OCI-LY7 (cell line): ENCODE data around the gene EXOC1L.

Experiments used
- CTCF ChIP-seq: fragments of 200-600 bp; sonication (generic); conservative IDR thresholded peaks from 2 replicates; pipeline ENCODE4 v1.5.1; 2014; ENCODE audit warnings: mild to moderate bottlenecking, antibody characterized with exemption, low read length, moderate library complexity, mixed read lengths
- EZH2phosphoT487 ChIP-seq: fragments of 200-600 bp; sonication (generic); IDR thresholded peaks from 2 replicates; pipeline ENCODE4 v1.6.1; 2018; ENCODE audit warnings: low read depth, borderline replicate concordance, mild to moderate bottlenecking, mixed run types, antibody characterized with exemption, low read length, moderate library complexity, mixed read lengths

DNA sequence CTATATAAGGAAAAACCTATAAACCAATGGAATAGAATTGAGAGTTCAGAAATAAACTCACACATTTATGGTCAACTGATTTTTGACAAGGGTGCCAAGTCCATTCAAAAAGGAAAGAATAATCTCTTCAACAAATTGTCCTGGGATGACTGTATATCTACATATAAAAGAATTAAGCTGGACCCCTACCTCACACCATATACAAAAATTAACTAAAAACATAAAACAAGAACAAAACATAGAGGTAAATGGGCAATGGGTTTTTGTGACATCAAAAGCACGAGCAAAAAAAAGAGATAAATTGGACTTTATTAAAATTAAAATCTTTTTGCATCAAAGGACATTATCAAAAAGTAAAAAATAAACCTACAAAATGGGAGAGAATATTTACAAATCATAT, 18.3 kb downstream of the EXOC1L start:
- no peak for TF ChIP-seq CTCF
- no peak for TF ChIP-seq EZH2phosphoT487
